ENCODE measurements around the gene MAP7D2. TPM values are rescaled to one million over a fixed set of nuclear protein-coding genes. Genes with fewer than 3 reads are reported as not detected.
"Not testable (repeated sequence)": the region's sequence is repeated elsewhere in the genome, so short reads cannot be mapped to it uniquely, and the experiment has no call there.

MAP7D2 gene
- total RNA-seq, 1 donor: 0.36 TPM

- Histone ChIP-seq H2AFZ (ENCODE audit: low read length) (no peak overlapping the region), H3K4me2 (ENCODE audit: insufficient read depth, low read length) (no peak overlapping the region), H3K27me3 (ENCODE audit: insufficient read depth, low read length) (no peaks in the 10 kb centered on the region), H3K36me3 (ENCODE audit: insufficient read depth, low read length) (peaks cover 50% of the 10 kb centered on the region), H3K9me3 (ENCODE audit: low read depth, low read length) (no peaks in the 10 kb centered on the region), H3K27ac (ENCODE audit: low read depth, low read length) (no peak overlapping the region), H3K79me2 (ENCODE audit: insufficient read depth, low read length) (peaks cover 3% of the 10 kb centered on the region), H4K20me1 (ENCODE audit: insufficient read depth, low read length) (peaks cover 13% of the 10 kb centered on the region), H3K4me3 (ENCODE audit: insufficient read depth, low read length) (no peak overlapping the region), H3K4me1 (ENCODE audit: insufficient read depth, low read length) (no peaks in the 10 kb centered on the region)
- TF ChIP-seq, protein P1, sequence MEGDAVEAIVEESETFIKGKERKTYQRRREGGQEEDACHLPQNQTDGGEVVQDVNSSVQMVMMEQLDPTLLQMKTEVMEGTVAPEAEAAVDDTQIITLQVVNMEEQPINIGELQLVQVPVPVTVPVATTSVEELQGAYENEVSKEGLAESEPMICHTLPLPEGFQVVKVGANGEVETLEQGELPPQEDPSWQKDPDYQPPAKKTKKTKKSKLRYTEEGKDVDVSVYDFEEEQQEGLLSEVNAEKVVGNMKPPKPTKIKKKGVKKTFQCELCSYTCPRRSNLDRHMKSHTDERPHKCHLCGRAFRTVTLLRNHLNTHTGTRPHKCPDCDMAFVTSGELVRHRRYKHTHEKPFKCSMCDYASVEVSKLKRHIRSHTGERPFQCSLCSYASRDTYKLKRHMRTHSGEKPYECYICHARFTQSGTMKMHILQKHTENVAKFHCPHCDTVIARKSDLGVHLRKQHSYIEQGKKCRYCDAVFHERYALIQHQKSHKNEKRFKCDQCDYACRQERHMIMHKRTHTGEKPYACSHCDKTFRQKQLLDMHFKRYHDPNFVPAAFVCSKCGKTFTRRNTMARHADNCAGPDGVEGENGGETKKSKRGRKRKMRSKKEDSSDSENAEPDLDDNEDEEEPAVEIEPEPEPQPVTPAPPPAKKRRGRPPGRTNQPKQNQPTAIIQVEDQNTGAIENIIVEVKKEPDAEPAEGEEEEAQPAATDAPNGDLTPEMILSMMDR (IDR thresholded peaks at IDR 0.05; ENCODE audit: extremely low read depth, low read depth, low read length): no peak
- no peak for DNase-seq (ENCODE audit: insufficient read length, low spot score, missing footprints)
These were observed 12.0 kb upstream of the MAP7D2 start for GRCh38 chrX:20128670-20129069.

DNA sequence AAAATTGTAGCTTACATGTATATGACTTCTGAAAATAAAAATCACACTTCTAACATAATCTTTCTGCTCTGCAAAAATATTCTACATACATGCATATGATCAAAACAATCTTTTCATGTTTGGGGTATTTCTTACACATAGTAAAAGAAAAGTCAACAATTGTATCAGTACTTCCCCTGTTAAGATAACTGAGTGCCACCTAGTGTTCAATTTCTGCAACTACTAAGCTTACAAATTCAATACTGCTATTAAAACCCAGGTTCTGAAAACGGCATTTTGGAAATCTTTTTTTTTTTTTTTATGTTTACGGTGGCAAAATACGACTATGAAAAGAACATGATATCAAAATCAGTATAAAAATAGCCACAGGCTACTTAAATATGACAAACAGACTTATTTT, 10.7 kb upstream of the MAP7D2 start:
- peaks cover 41% of the 10 kb centered on the region for H3K36me3 ChIP-seq (ENCODE audit: insufficient read depth, low read length)
- not testable (repeated sequence) for H2AFZ ChIP-seq (ENCODE audit: low read length); H4K20me1 ChIP-seq (ENCODE audit: insufficient read depth, low read length); H3K79me2 ChIP-seq (ENCODE audit: insufficient read depth, low read length); H3K4me2 ChIP-seq (ENCODE audit: insufficient read depth, low read length); DNase-seq (ENCODE audit: insufficient read length, low spot score, missing footprints); H3K27me3 ChIP-seq (ENCODE audit: insufficient read depth, low read length); H3K4me1 ChIP-seq (ENCODE audit: insufficient read depth, low read length); H3K4me3 ChIP-seq (ENCODE audit: insufficient read depth, low read length); H3K27ac ChIP-seq (ENCODE audit: low read depth, low read length); H3K9me3 ChIP-seq (ENCODE audit: low read depth, low read length)

DNA sequence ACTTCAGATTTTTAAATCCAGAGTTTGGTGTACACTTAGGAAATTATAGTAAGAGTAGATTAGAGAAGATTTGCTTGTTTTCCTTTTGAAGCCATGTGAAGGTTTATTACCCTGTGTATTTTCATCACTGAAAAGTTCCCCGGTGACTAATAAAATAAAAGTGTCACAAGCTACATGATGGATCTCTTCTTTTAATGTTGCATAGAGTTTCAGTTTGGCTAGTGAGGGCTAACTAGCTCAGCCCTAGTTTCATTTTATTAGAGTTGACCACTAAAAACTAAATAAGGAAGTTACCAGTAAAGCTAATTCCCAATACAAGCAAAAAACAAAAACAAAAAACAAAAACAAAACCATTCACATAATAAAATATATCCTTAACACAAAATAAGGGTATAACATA, 10.1 kb upstream of the MAP7D2 start:
- H3K27ac ChIP-seq (ENCODE audit: low read depth, low read length); H3K4me3 ChIP-seq (ENCODE audit: insufficient read depth, low read length); H3K4me2 ChIP-seq (ENCODE audit: insufficient read depth, low read length); H4K20me1 ChIP-seq (ENCODE audit: insufficient read depth, low read length); H3K27me3 ChIP-seq (ENCODE audit: insufficient read depth, low read length); H3K9me3 ChIP-seq (ENCODE audit: low read depth, low read length); H3K4me1 ChIP-seq (ENCODE audit: insufficient read depth, low read length); DNase-seq (ENCODE audit: insufficient read length, low spot score, missing footprints); H2AFZ ChIP-seq (ENCODE audit: low read length); H3K79me2 ChIP-seq (ENCODE audit: insufficient read depth, low read length): not testable (repeated sequence)
- H3K36me3 ChIP-seq (ENCODE audit: insufficient read depth, low read length): peaks cover 39% of the 10 kb centered on the region

DNA sequence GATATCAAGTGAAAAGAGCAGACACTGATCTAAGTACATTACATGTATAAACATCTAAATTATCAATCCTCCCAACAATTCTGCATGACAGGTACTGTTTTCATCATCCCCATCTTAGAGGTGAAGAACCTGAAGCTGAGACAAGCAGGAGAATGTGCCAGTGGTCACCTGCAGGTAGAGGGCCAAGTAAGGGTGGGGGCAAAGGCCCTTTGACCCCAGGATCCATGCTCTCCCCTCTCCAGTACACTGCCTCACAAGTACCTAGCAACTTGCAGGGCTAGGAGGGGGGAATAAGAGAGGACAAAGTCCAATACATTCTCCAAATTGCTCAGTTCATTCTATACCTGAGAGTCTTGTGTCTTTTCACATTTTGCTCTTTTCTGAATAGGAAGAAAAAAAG, 8.3 kb upstream of the MAP7D2 start:
- Histone ChIP-seq H2AFZ (ENCODE audit: low read length) (no peak overlapping the region), H3K9me3 (ENCODE audit: low read depth, low read length) (no peaks in the 10 kb centered on the region), H3K4me1 (ENCODE audit: insufficient read depth, low read length) (no peaks in the 10 kb centered on the region), H3K79me2 (ENCODE audit: insufficient read depth, low read length) (no peaks in the 10 kb centered on the region), H3K27ac (ENCODE audit: low read depth, low read length) (no peak overlapping the region), H3K36me3 (ENCODE audit: insufficient read depth, low read length) (peaks cover 27% of the 10 kb centered on the region), H3K4me3 (ENCODE audit: insufficient read depth, low read length) (no peak overlapping the region), H3K4me2 (ENCODE audit: insufficient read depth, low read length) (no peak overlapping the region), H4K20me1 (ENCODE audit: insufficient read depth, low read length) (peaks cover 7% of the 10 kb centered on the region), H3K27me3 (ENCODE audit: insufficient read depth, low read length) (no peaks in the 10 kb centered on the region)
- TF ChIP-seq, protein P1 (IDR thresholded peaks at IDR 0.05; ENCODE audit: extremely low read depth, low read depth, low read length): no peak
- DNase-seq (ENCODE audit: insufficient read length, low spot score, missing footprints): no peak

DNA sequence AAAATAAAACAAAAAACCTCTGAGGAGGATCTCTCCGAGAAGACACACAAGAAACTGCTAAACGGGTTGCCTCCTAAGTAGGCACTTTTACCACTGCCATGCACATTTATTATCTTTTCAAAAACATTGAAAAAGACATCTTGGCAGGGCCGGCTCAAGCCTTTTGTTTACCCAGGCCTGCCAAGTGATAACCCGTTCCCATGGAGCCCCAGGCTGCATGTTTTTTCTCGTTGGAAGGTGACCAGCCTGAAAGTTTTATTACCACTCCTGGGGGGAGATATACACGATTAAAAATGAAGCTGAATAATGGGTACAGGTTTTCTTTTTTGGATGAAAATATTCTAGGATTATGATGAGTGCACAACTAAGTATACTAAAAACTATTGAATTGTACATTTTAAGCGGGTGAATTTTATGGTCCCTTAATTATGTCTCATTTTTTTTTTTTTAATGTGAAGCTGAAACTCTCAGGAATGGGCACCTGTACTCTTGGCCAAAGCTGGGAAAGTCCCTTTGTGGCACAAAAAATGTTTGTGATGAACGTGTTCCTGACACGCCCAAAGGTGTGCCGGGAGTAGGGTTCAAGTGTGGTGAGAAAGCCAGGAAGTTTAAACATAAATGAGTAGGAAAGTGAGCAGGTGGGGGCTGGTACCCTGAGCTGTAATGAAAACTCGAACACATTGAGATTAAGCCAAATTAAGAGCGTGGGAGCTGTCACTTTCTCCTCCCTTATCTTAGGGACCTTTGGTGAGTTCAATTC, 1.5 kb upstream of the MAP7D2 start:
- Histone ChIP-seq H3K27me3 (ENCODE audit: insufficient read depth, low read length) (peaks cover 10% of the 10 kb centered on the region), H3K9me3 (ENCODE audit: low read depth, low read length) (no peaks in the 10 kb centered on the region), H3K4me3 (ENCODE audit: insufficient read depth, low read length) (no peak overlapping the region), H2AFZ (ENCODE audit: low read length) (no peak overlapping the region), H3K4me2 (ENCODE audit: insufficient read depth, low read length) (no peak overlapping the region), H4K20me1 (ENCODE audit: insufficient read depth, low read length) (no peaks in the 10 kb centered on the region), H3K4me1 (ENCODE audit: insufficient read depth, low read length) (no peaks in the 10 kb centered on the region), H3K79me2 (ENCODE audit: insufficient read depth, low read length) (no peaks in the 10 kb centered on the region), H3K36me3 (ENCODE audit: insufficient read depth, low read length) (no peaks in the 10 kb centered on the region), H3K27ac (ENCODE audit: low read depth, low read length) (no peak overlapping the region)
- DNase-seq (ENCODE audit: insufficient read length, low spot score, missing footprints): no peak
- TF ChIP-seq, protein P1 (IDR thresholded peaks at IDR 0.05; ENCODE audit: extremely low read depth, low read depth, low read length): no peak

Measured in osteoblast (primary cell).